Kidney capillary endothelial cell (primary cell): Measurements from ENCODE around the gene CRB1.

Experiments used
- DNase-seq: peaks from one replicate; pipeline ENCODE4 v3.0.0-alpha.2; 2018; ENCODE audit warnings: low spot score

CRB1 gene

GRCh38 chr1:197303463-197303862, 35.4 kb downstream of the CRB1 start:
- DNase-seq, result no peak

- no peak for DNase-seq
These were observed 36.7 kb downstream of the CRB1 start for GRCh38 chr1:197304638-197305200.

- no peak for DNase-seq
These were observed 37.9 kb downstream of the CRB1 start for GRCh38 chr1:197305925-197306324.

- no peak for DNase-seq
These were observed 38.5 kb downstream of the CRB1 start for GRCh38 chr1:197306381-197307062.

- DNase-seq, result no peak
These were observed 39.1 kb downstream of the CRB1 start for GRCh38 chr1:197307136-197307535.

GRCh38 chr1:197307551-197307950, 39.5 kb downstream of the CRB1 start:
- DNase-seq, result no peak

GRCh38 chr1:197311081-197311480, 43.0 kb downstream of the CRB1 start:
- DNase-seq, result no peak

GRCh38 chr1:197312163-197312562, 44.1 kb downstream of the CRB1 start:
- DNase-seq, result no peak

- DNase-seq, result no peak
These were observed 45.7 kb downstream of the CRB1 start for GRCh38 chr1:197313713-197314112.

GRCh38 chr1:197314682-197315081, 46.6 kb downstream of the CRB1 start:
- DNase-seq, result no peak

- DNase-seq, result no peak
These were observed 51.6 kb downstream of the CRB1 start for GRCh38 chr1:197319631-197320030.

GRCh38 chr1:197320991-197321531, 53.0 kb downstream of the CRB1 start:
- DNase-seq, result no peak

- DNase-seq, result no peak
These were observed 53.8 kb downstream of the CRB1 start for GRCh38 chr1:197321811-197322210.

- DNase-seq, result peak; percentile 16
These were observed 59.8 kb downstream of the CRB1 start for GRCh38 chr1:197327776-197328364.

GRCh38 chr1:197330213-197330612, 62.2 kb downstream of the CRB1 start:
- DNase-seq, result no peak

GRCh38 chr1:197331565-197331964, 63.5 kb downstream of the CRB1 start:
- no peak for DNase-seq

GRCh38 chr1:197333041-197333440, 65.0 kb downstream of the CRB1 start:
- no peak for DNase-seq

- DNase-seq, result no peak
These were observed 68.5 kb downstream of the CRB1 start for GRCh38 chr1:197336571-197336970.

- no peak for DNase-seq
These were observed 71.3 kb downstream of the CRB1 start for GRCh38 chr1:197339106-197340060.

- DNase-seq, result no peak
These were observed 73.6 kb downstream of the CRB1 start for GRCh38 chr1:197341626-197342025.

GRCh38 chr1:197342044-197342565, 74.1 kb downstream of the CRB1 start:
- DNase-seq, result no peak

- no peak for DNase-seq
These were observed 74.6 kb downstream of the CRB1 start for GRCh38 chr1:197342669-197343068.
